ENCODE results near the gene WDR26. TPM values are rescaled to one million over a fixed set of nuclear protein-coding genes. Genes with fewer than 3 reads are reported as not detected.

Gene WDR26
- total and polyA plus RNA-seq, 9 of the 15 experiments (the other 6 are each of a cell fraction or from before 2014, with no cell fraction given): 11.5 to 66.0 (median 39.8) TPM

DNA sequence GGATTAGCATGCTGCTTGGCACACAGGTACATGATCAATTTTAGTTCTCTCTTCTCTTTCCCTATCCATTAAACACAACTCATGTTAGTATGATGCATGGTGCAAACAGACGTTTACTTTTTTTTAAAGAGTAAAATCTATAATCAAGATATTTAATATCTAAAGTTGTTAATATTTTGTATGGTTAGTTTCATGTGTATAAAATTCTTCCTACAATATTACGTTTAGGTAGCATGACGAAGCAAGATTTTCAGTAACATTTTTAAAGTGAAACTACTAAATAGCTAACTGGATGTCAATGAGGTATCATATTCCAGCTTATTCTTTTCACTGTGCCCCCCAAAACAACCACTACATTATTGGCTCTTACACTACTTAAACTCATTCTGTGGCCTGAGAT lies 41.3 kb downstream of the WDR26 start:
- POLR2A ChIA-PET: interaction anchor here (0.7 to 2.0 kb wide), 4 partner anchors 9 to 39 kb away, joined by 3 to 6 read pairs (median 3); no protein-coding TSS in a partner anchor

More for the DNA sequence above, 41.3 kb downstream of the WDR26 start:
- H3K9ac ChIP-seq (ENCODE audit: insufficient read depth in 1 of 2, low read depth in 2 of 2, low read length in 2 of 2): no peak overlapping the region; a peak in 1 of 4 replicates
- no TSS peak for BruUV-seq (replicated peaks)
- TF ChIP-seq MAFG (tag; conservative IDR thresholded peaks at IDR 0.05): peak; percentile 72
- peak; percentile 17 for TF ChIP-seq TAF9B (IDR thresholded peaks at IDR 0.05; ENCODE audit: partially characterized antibody)
- TF ChIP-seq, protein P1, sequence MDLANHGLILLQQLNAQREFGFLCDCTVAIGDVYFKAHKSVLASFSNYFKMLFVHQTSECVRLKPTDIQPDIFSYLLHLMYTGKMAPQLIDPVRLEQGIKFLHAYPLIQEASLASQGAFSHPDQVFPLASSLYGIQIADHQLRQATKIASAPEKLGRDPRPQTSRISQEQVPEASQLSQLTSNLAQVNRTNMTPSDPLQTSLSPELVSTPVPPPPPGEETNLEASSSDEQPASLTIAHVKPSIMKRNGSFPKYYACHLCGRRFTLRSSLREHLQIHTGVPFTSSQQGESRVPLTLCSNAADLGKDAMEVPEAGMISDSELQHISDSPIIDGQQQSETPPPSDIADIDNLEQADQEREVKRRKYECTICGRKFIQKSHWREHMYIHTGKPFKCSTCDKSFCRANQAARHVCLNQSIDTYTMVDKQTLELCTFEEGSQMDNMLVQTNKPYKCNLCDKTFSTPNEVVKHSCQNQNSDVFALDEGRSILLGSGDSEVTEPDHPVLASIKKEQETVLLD (IDR thresholded peaks at IDR 0.05): no peak
- TF ChIP-seq NFE2 (IDR thresholded peaks at IDR 0.05; ENCODE audit: low read depth): peak; percentile 47; the same call in 1 of the 2 replicates
- no peak for TF ChIP-seq TARDBP (IDR thresholded peaks at IDR 0.05)
- TF ChIP-seq, protein P2, sequence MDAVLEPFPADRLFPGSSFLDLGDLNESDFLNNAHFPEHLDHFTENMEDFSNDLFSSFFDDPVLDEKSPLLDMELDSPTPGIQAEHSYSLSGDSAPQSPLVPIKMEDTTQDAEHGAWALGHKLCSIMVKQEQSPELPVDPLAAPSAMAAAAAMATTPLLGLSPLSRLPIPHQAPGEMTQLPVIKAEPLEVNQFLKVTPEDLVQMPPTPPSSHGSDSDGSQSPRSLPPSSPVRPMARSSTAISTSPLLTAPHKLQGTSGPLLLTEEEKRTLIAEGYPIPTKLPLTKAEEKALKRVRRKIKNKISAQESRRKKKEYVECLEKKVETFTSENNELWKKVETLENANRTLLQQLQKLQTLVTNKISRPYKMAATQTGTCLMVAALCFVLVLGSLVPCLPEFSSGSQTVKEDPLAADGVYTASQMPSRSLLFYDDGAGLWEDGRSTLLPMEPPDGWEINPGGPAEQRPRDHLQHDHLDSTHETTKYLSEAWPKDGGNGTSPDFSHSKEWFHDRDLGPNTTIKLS (IDR thresholded peaks at IDR 0.05; ENCODE audit: borderline replicate concordance, low read depth): no peak
- TF ChIP-seq ZNF23 (CRISPR knock-in tag; IDR thresholded peaks at IDR 0.05): no peak
- TF ChIP-seq, protein P3, sequence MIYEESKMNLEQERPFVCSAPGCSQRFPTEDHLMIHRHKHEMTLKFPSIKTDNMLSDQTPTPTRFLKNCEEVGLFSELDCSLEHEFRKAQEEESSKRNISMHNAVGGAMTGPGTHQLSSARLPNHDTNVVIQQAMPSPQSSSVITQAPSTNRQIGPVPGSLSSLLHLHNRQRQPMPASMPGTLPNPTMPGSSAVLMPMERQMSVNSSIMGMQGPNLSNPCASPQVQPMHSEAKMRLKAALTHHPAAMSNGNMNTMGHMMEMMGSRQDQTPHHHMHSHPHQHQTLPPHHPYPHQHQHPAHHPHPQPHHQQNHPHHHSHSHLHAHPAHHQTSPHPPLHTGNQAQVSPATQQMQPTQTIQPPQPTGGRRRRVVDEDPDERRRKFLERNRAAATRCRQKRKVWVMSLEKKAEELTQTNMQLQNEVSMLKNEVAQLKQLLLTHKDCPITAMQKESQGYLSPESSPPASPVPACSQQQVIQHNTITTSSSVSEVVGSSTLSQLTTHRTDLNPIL (CRISPR knock-in tag; IDR thresholded peaks at IDR 0.05): no peak
- no peak for TF ChIP-seq RUNX1 (IDR thresholded peaks at IDR 0.05; ENCODE audit: low read depth)
- no peak for TF ChIP-seq MTA1 (IDR thresholded peaks at IDR 0.05; ENCODE audit: borderline replicate concordance)
- peak; percentile 68 for TF ChIP-seq C11orf30 (IDR thresholded peaks at IDR 0.05; ENCODE audit: low read depth)
- TF ChIP-seq POLR2H (tag; IDR thresholded peaks at IDR 0.05; ENCODE audit: low read depth): 0 out of 2 replicates have a peak, but pooled peaks have one; percentile 44
- TF ChIP-seq ZNF316 (IDR thresholded peaks at IDR 0.05): peak; percentile 53
- peak; percentile 37; the same call in 1 of the 2 replicates for TF ChIP-seq MAFK (IDR thresholded peaks at IDR 0.05; ENCODE audit: low read length)
- FAIRE-seq (no peak), DNase-seq (ENCODE audit: extremely low read depth in 1 of 4, low spot score in 3 of 4) (no peak), ATAC-seq (no peak)
- no peaks in the 10 kb centered on the region for H3K79me2 ChIP-seq (ENCODE audit: control insufficient read depth, insufficient read depth, low read length)
- no peaks in the 10 kb centered on the region for H3K9me3 ChIP-seq (replicated peaks; ENCODE audit: control insufficient read depth, insufficient read depth, low read depth, low read length)
- H3K27me3 ChIP-seq (ENCODE audit: control insufficient read depth in 2 of 2, insufficient read depth in 2 of 2, low read length in 2 of 2): no peaks in the 10 kb centered on the region
- H3K4me2 ChIP-seq (ENCODE audit: insufficient read depth, low read length): no peak overlapping the region
- intact Hi-C loops (cut with micrococcal nuclease) (no loop called here), in situ Hi-C loops (cut with MboI) (no loop called here)
- no peak overlapping the region for H3K4me3 ChIP-seq
- H3K27ac ChIP-seq (ENCODE audit: extremely low read depth, low read depth, low read length): peak overlapping the region; percentile 40; the same call in 2 of the 3 replicates
- CTCF ChIA-PET (ENCODE audit: low intra/inter-chr PET ratio): no interaction called here
- H3K9me1 ChIP-seq (ENCODE audit: control insufficient read depth, insufficient read depth, low read length): no peaks in the 10 kb centered on the region
- 24% methylated on average over 3 of the region's 3 CpGs for WGBS (ENCODE audit: insufficient coverage, low coverage, missing lambda C conversion rate)
- H2AFZ ChIP-seq (ENCODE audit: low read depth, low read length): no peak overlapping the region
- H3K4me1 ChIP-seq (replicated peaks in 1 of 2; ENCODE audit: control insufficient read depth in 2 of 2, insufficient read depth in 2 of 2, low read length in 2 of 2): peaks cover 0 to 14% of the 10 kb centered on the region in 2 experiments; a peak in 4 of 5 replicates
- H3K36me3 ChIP-seq (ENCODE audit: control insufficient read depth, insufficient read depth, low read length): peaks cover 97% of the 10 kb centered on the region
- peaks cover 8% of the 10 kb centered on the region for H4K20me1 ChIP-seq (replicated peaks; ENCODE audit: control insufficient read depth, insufficient read depth, low read length)

Measured in K562 (cell line).